Midbrain (tissue), 1 donor: ENCODE data around the gene ST13.
"Not testable (repeated sequence)": the region's sequence is repeated elsewhere in the genome, so short reads cannot be mapped to it uniquely, and the experiment has no call there.

Source experiments
- DNase-seq: peaks from one replicate; lab custom pipeline; 2025; lab: John Stamatoyannopoulos, UW

The ST13 gene

GRCh38 chr22:40856513-40857308, at the start of gene ST13, which contains the start of gene XPNPEP3:
ST13 (minus strand) TSS chr22:40856639; CDS start chr22:40856540, 99 bp downstream.
XPNPEP3 (plus strand) TSS chr22:40857148; CDS start chr22:40857182, 34 bp downstream.
- DNase-seq: peak; percentile 96

- DNase-seq: no peak
These were observed 47.7 kb upstream of the ST13 start for GRCh38 chr22:40904101-40904500.

GRCh38 chr22:40898850-40899357, 42.5 kb upstream of the ST13 start:
- DNase-seq: peak; percentile 65

- no peak for DNase-seq
These were observed 38.0 kb upstream of the ST13 start for GRCh38 chr22:40894417-40894816.

GRCh38 chr22:40890881-40891280, 34.4 kb upstream of the ST13 start:
- DNase-seq: no peak

- no peak for DNase-seq
These were observed 32.7 kb upstream of the ST13 start for GRCh38 chr22:40889116-40889515.

- no peak for DNase-seq
These were observed 22.5 kb upstream of the ST13 start for GRCh38 chr22:40878922-40879321.

- no peak for DNase-seq
These were observed 21.0 kb upstream of the ST13 start for GRCh38 chr22:40877488-40877887.

GRCh38 chr22:40876907-40877306, 20.5 kb upstream of the ST13 start:
- no peak for DNase-seq

- DNase-seq: no peak
These were observed 18.7 kb upstream of the ST13 start for GRCh38 chr22:40875111-40875510.

- no peak for DNase-seq
These were observed 17.6 kb upstream of the ST13 start for GRCh38 chr22:40874016-40874415.

- not testable (repeated sequence) for DNase-seq
These were observed 11.9 kb upstream of the ST13 start for GRCh38 chr22:40868379-40868778.

GRCh38 chr22:40867109-40867508, 10.7 kb upstream of the ST13 start:
- DNase-seq: no peak

- no peak for DNase-seq
These were observed 6.1 kb upstream of the ST13 start for GRCh38 chr22:40862537-40862936.

- no peak for DNase-seq
These were observed 5.6 kb upstream of the ST13 start, which contains the start of gene DNAJB7 for GRCh38 chr22:40862013-40862412. DNAJB7 (minus strand) TSS chr22:40862113; CDS start chr22:40861994, 119 bp downstream.

GRCh38 chr22:40857309-40857855, 943 bp upstream of the ST13 start:
- DNase-seq: no peak

- peak; percentile 43 for DNase-seq
These were observed 393 bp downstream of the ST13 start for GRCh38 chr22:40855979-40856512.

- no peak for DNase-seq
These were observed 1.1 kb downstream of the ST13 start for GRCh38 chr22:40855071-40855978.

GRCh38 chr22:40853961-40854360, 2.5 kb downstream of the ST13 start:
- DNase-seq: no peak

- no peak for DNase-seq
These were observed 3.1 kb downstream of the ST13 start for GRCh38 chr22:40853333-40853732.

- not testable (repeated sequence) for DNase-seq
These were observed 10.6 kb downstream of the ST13 start for GRCh38 chr22:40845816-40846215.

GRCh38 chr22:40844951-40845350, 11.5 kb downstream of the ST13 start:
- no peak for DNase-seq
